ENCODE results near the gene SLC1A7. TPM values are rescaled to one million over a fixed set of nuclear protein-coding genes. Genes with fewer than 3 reads are reported as not detected.

SLC1A7 gene
- total RNA-seq, 6 experiments from 2014 or later, result 0.31 to 1.3 (median 0.61) TPM

GRCh38 chr1:53143527-53143926, 1.1 kb upstream of the SLC1A7 start:
- Histone ChIP-seq H3K27me3 (no peaks in the 10 kb centered on the region), H3K4me3 (no peak overlapping the region), H3K4me1 (peaks cover 0 to 23% (median 8%) of the 10 kb centered on the region in 4 donors), H3K36me3 (no peaks in the 10 kb centered on the region), H3K9me3 (no peaks in the 10 kb centered on the region), H3K27ac (no peak overlapping the region)
- 58% methylated on average over 2 of the region's 4 CpGs for WGBS (ENCODE audit: insufficient coverage, low coverage, low lambda C conversion rate, missing lambda C conversion rate)
- intact Hi-C loops (cut with DNase I), result no loop called here
- DNase-seq (peak in 1 of 3 donors; percentile 25), ATAC-seq (no peak)
- TF ChIP-seq CTCF (IDR thresholded peaks at IDR 0.05) (no peak), POLR2A (IDR thresholded peaks at IDR 0.05) (no peak)

GRCh38 chr1:53141487-53142055, 867 bp downstream of the SLC1A7 start:
- WGBS (ENCODE audit: insufficient coverage, low coverage, low lambda C conversion rate, missing lambda C conversion rate), result 87% methylated on average over 13 of the region's 15 CpGs
- no peak overlapping the region for H3K27ac ChIP-seq
- H3K9me3 ChIP-seq, result no peaks in the 10 kb centered on the region
- no peaks in the 10 kb centered on the region for H3K36me3 ChIP-seq
- H3K27me3 ChIP-seq, result no peaks in the 10 kb centered on the region
- H3K4me3 ChIP-seq, result no peak overlapping the region
- TF ChIP-seq CTCF (IDR thresholded peaks at IDR 0.05) (no peak), POLR2A (IDR thresholded peaks at IDR 0.05) (no peak)
- ATAC-seq (no peak), DNase-seq (peak in 1 of 3 donors; percentile 39)
- H3K4me1 ChIP-seq, result peaks cover 0 to 17% (median 7%) of the 10 kb centered on the region in 4 donors
- intact Hi-C loops (cut with DNase I), result no loop called here

- Histone ChIP-seq H3K36me3 (no peaks in the 10 kb centered on the region), H3K4me1 (peaks cover 0 to 7% (median 3%) of the 10 kb centered on the region in 4 donors), H3K27me3 (no peaks in the 10 kb centered on the region), H3K27ac (no peak overlapping the region), H3K9me3 (no peaks in the 10 kb centered on the region), H3K4me3 (no peak overlapping the region)
- ATAC-seq (no peak), DNase-seq (no peak)
- 74% methylated on average over 3 of the region's 3 CpGs for WGBS (ENCODE audit: insufficient coverage, low coverage, low lambda C conversion rate, missing lambda C conversion rate)
- intact Hi-C loops (cut with DNase I), result no loop called here
- TF ChIP-seq POLR2A (IDR thresholded peaks at IDR 0.05), result no peak
- no peak for TF ChIP-seq CTCF (IDR thresholded peaks at IDR 0.05)
Measured at GRCh38 chr1:53140451-53140850, 2.0 kb downstream of the SLC1A7 start.

GRCh38 chr1:53139951-53140361, 2.5 kb downstream of the SLC1A7 start:
- Histone ChIP-seq H3K4me3 (no peak overlapping the region), H3K9me3 (no peaks in the 10 kb centered on the region), H3K27ac (no peak overlapping the region), H3K36me3 (no peaks in the 10 kb centered on the region), H3K27me3 (no peaks in the 10 kb centered on the region), H3K4me1 (peaks cover 0 to 2% (median under 1%) of the 10 kb centered on the region in 4 donors)
- ATAC-seq, result peak in 1 of 4 donors; percentile 43
- intact Hi-C loops (cut with DNase I), result no loop called here
- DNase-seq, result no peak
- TF ChIP-seq CTCF (IDR thresholded peaks at IDR 0.05) (no peak), POLR2A (IDR thresholded peaks at IDR 0.05) (no peak)
